ACC112 (cell line): ENCODE results near the gene DCAF11.

Source experiments
- H2AFZ ChIP-seq: fragments of 200-600 bp; sonication (generic); one replicate; pipeline ENCODE4 v1.6.0; 2017; ENCODE audit warnings: antibody characterized with exemption, low read length; ENCODE audit not compliant: unreplicated experiment
- H3K27ac ChIP-seq: fragments of 200-600 bp; sonication (generic); 2 replicates; pipeline ENCODE4 v1.5.1; 2014; ENCODE audit warnings: low read depth, mild to moderate bottlenecking, antibody characterized with exemption, low read length, moderate library complexity
- H3K27me3 ChIP-seq: fragments of 200-600 bp; sonication (generic); 2 replicates; pipeline ENCODE4 v1.6.1; 2014; ENCODE audit warnings: mild to moderate bottlenecking, antibody characterized with exemption, low read length, moderate library complexity, mixed read lengths; ENCODE audit not compliant: insufficient read depth
- H3K36me3 ChIP-seq: fragments of 200-600 bp; sonication (generic); 2 replicates; pipeline ENCODE4 v1.6.1; 2016; ENCODE audit warnings: mild to moderate bottlenecking, antibody characterized with exemption, low read length, moderate library complexity, mixed read lengths; ENCODE audit not compliant: insufficient read depth
- H3K4me1 ChIP-seq: fragments of 200-600 bp; sonication (generic); one replicate; pipeline ENCODE4 v1.6.1; 2016; ENCODE audit warnings: low read length, mixed read lengths; ENCODE audit not compliant: insufficient read depth, unreplicated experiment, control insufficient read depth
- H3K4me3 ChIP-seq: fragments of 200-600 bp; sonication (generic); 2 replicates; pipeline ENCODE4 v1.5.1; 2014; ENCODE audit warnings: mild to moderate bottlenecking, low read depth, low read length
- H3K79me2 ChIP-seq: fragments of 200-600 bp; sonication (generic); one replicate; pipeline ENCODE4 v1.6.0; 2016; ENCODE audit warnings: low read length; ENCODE audit not compliant: control insufficient read depth, unreplicated experiment, insufficient read depth

Gene DCAF11

GRCh38 chr14:24123424-24124417 lies 9.1 kb downstream of the DCAF11 start:
- Histone ChIP-seq H2AFZ (no peak overlapping the region), H3K79me2 (no peaks in the 10 kb centered on the region), H3K36me3 (no peaks in the 10 kb centered on the region; the same call in 1 of the 2 replicates), H3K4me1 (no peaks in the 10 kb centered on the region), H3K27ac (no peak overlapping the region), H3K27me3 (no peaks in the 10 kb centered on the region), H3K4me3 (no peak overlapping the region)

DNA sequence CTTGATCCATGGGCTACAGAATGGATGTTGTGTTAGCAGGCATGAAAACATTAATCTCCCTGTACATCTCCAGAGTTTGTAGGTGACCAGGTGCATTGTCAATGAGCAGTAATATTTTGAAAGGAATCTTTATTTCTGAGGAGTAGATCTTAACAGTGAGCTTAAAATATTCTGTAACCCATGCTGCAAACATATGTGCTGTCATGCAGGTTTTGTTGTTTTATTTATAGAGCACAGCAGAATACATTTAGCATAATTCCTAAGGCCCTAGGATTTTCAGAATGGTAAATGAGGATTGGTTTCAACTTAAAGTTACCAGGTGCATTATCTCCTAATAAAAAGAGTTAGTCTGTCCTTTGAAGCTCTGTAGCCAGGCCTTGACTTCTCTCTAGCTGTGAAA lies 12.4 kb downstream of the DCAF11 start:
- H3K4me3 ChIP-seq, result no peak overlapping the region
- no peaks in the 10 kb centered on the region for H3K36me3 ChIP-seq
- no peaks in the 10 kb centered on the region for H3K4me1 ChIP-seq
- no peak overlapping the region for H3K27ac ChIP-seq
- no peaks in the 10 kb centered on the region for H3K27me3 ChIP-seq
- H3K79me2 ChIP-seq, result no peaks in the 10 kb centered on the region
- no peak overlapping the region for H2AFZ ChIP-seq

DNA sequence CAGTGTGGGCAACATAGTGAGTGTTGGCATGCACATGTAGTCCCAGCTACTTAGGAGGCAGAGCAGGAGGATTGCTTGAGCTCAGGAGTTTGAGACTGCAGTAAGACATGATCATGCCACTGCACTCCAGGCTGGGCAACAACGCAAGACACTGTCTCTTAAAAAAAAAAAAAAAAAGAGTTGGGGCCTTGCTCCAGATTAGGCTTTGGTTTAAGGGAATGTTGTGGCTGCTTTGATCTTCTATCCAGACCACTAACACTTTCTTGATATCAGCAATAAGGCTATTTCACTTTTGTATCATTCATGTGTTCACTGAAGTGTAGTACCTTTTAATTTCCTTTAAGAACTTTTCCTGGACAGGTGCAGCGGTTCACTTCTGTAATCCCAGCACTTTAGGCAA lies 13.1 kb downstream of the DCAF11 start:
- Histone ChIP-seq H3K36me3 (no peaks in the 10 kb centered on the region), H2AFZ (no peak overlapping the region), H3K27me3 (no peaks in the 10 kb centered on the region), H3K4me1 (no peaks in the 10 kb centered on the region), H3K79me2 (no peaks in the 10 kb centered on the region), H3K27ac (no peak overlapping the region), H3K4me3 (no peak overlapping the region)

- no peak overlapping the region for H2AFZ ChIP-seq
- H3K36me3 ChIP-seq, result no peaks in the 10 kb centered on the region
- no peak overlapping the region for H3K4me3 ChIP-seq
- no peaks in the 10 kb centered on the region for H3K79me2 ChIP-seq
- no peaks in the 10 kb centered on the region for H3K27me3 ChIP-seq
- no peak overlapping the region for H3K27ac ChIP-seq
- no peaks in the 10 kb centered on the region for H3K4me1 ChIP-seq
Measured at GRCh38 chr14:24129410-24129998, 14.9 kb downstream of the DCAF11 start.

DNA sequence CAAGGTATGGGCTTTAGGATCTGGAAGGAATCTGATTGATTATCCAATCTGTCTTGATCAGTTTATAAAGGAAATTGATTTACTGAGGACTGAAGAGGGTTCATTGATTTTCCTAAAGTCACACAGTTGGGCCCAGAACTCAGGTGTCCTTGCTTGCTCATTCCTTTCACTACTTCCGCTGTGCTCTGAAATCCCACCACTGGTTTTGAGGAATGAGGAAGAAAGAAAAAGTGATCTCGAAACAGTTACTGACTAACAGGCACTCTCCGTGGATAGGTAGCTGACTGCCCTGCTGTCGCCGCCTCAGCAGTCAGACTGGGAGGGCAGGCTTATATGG lies 15.8 kb downstream of the DCAF11 start, which contains the start of gene FITM1:
Gene FITM1 (plus strand): TSS at position 280 of the 337 bp plus-strand sequence. CDS start 905 bp downstream, outside the sequence.
- H3K27me3 ChIP-seq, result no peaks in the 10 kb centered on the region
- no peaks in the 10 kb centered on the region for H3K79me2 ChIP-seq
- no peak within 1 kb of the TSS for H3K4me3 ChIP-seq
- H3K4me1 ChIP-seq, result no peaks in the 10 kb centered on the region
- no peaks in the 10 kb centered on the region for H3K36me3 ChIP-seq
- H3K27ac ChIP-seq, result no peak within 1 kb of the TSS
- H2AFZ ChIP-seq, result no peak within 1 kb of the TSS

GRCh38 chr14:24130717-24131548 lies 16.4 kb downstream of the DCAF11 start:
- Histone ChIP-seq H3K4me3 (no peak overlapping the region), H3K79me2 (no peaks in the 10 kb centered on the region), H3K27me3 (no peaks in the 10 kb centered on the region), H2AFZ (no peak overlapping the region), H3K36me3 (no peaks in the 10 kb centered on the region), H3K4me1 (no peaks in the 10 kb centered on the region), H3K27ac (no peak overlapping the region)

- no peaks in the 10 kb centered on the region for H3K4me1 ChIP-seq
- H3K27ac ChIP-seq, result no peak overlapping the region
- no peaks in the 10 kb centered on the region for H3K27me3 ChIP-seq
- H3K79me2 ChIP-seq, result peaks cover 5% of the 10 kb centered on the region
- no peak overlapping the region for H3K4me3 ChIP-seq
- H3K36me3 ChIP-seq, result no peaks in the 10 kb centered on the region
- no peak overlapping the region for H2AFZ ChIP-seq
Measured at GRCh38 chr14:24131549-24131966, 17.0 kb downstream of the DCAF11 start.

DNA sequence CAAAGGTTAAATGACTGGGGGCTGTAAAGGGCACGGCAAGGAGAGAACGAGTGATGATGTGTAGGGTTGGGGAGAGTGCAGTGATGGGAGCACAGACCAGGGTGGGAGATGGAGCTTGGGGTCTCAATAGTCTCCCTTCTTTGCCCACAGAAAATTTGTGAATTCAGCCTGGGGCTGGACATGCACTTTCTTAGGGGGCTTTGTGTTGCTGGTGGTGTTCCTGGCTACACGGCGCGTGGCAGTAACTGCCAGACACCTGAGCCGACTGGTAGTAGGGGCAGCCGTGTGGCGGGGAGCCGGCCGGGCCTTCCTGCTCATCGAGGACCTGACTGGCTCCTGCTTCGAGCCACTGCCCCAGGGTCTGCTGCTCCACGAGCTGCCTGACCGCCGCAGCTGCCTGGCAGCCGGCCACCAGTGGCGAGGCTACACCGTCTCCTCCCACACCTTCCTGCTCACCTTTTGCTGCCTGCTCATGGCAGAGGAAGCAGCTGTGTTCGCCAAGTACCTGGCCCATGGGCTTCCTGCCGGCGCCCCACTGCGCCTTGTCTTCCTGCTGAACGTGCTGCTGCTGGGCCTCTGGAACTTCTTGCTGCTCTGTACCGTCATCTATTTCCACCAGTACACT lies 17.6 kb downstream of the DCAF11 start:
- Histone ChIP-seq H3K36me3 (no peaks in the 10 kb centered on the region), H3K4me1 (peaks cover 5% of the 10 kb centered on the region), H2AFZ (no peak overlapping the region), H3K79me2 (peaks cover 11% of the 10 kb centered on the region), H3K4me3 (no peak overlapping the region), H3K27me3 (no peaks in the 10 kb centered on the region), H3K27ac (no peak overlapping the region)

- H3K4me1 ChIP-seq, result peaks cover 11% of the 10 kb centered on the region
- no peak overlapping the region for H2AFZ ChIP-seq
- peaks cover 19% of the 10 kb centered on the region for H3K79me2 ChIP-seq
- H3K36me3 ChIP-seq, result no peaks in the 10 kb centered on the region
- H3K27me3 ChIP-seq, result no peaks in the 10 kb centered on the region
- no peak overlapping the region for H3K4me3 ChIP-seq
- H3K27ac ChIP-seq, result no peak overlapping the region
Measured at GRCh38 chr14:24132976-24133375, 18.4 kb downstream of the DCAF11 start.

- Histone ChIP-seq H3K4me1 (peaks cover 18% of the 10 kb centered on the region), H3K27ac (no peak overlapping the region), H3K4me3 (no peak overlapping the region), H2AFZ (no peak overlapping the region), H3K27me3 (no peaks in the 10 kb centered on the region), H3K36me3 (peaks cover 1% of the 10 kb centered on the region; the same call in 1 of the 2 replicates), H3K79me2 (peaks cover 26% of the 10 kb centered on the region)
Measured at GRCh38 chr14:24133735-24134134, 19.2 kb downstream of the DCAF11 start.
